K562 (cell line): Measurements from ENCODE around the gene HEY2. TPM values are rescaled to one million over a fixed set of nuclear protein-coding genes. Genes with fewer than 3 reads are reported as not detected.

Source experiments
- ARNT ChIP-seq, 2 experiments: fragments of 450-650 bp; IDR thresholded peaks; 2 replicates each; pipeline ENCODE4 v1.6.1; 2016; ENCODE audit warnings: mild to moderate bottlenecking in 1 of 2
- CBX1 ChIP-seq: sonication (generic); IDR thresholded peaks from 2 replicates; pipeline ENCODE4 v1.6.1; 2016; ENCODE audit warnings: antibody characterized with exemption, low read depth, mild to moderate bottlenecking
- CHD1 ChIP-seq: fragments of 200-600 bp; sonication (generic); IDR thresholded peaks from one replicate; pipeline ENCODE4 v1.6.1; 2012; ENCODE audit warnings: mild to moderate bottlenecking, moderate library complexity, low read length, inconsistent platforms
- FOXK1 ChIP-seq: sonication (generic); formaldehyde crosslinking; IDR thresholded peaks from 2 replicates; pipeline ENCODE4 v1.8.0; 2022; ENCODE audit warnings: missing genetic modification reagents, mild to moderate bottlenecking, borderline replicate concordance
- GABPA ChIP-seq: fragments of 200-800 bp; sonication (Bioruptor generic); conservative IDR thresholded peaks from 2 replicates; pipeline ENCODE4 v1.6.1; 2016; ENCODE audit warnings: low read depth, missing genetic modification characterization, missing compliant biosample characterization
- GTF2A2 ChIP-seq: IDR thresholded peaks from 2 replicates; pipeline ENCODE4 v1.6.1; 2016; ENCODE audit warnings: mild to moderate bottlenecking, missing genetic modification characterization, missing compliant biosample characterization
- MIER1 ChIP-seq: fragments of 450-650 bp; IDR thresholded peaks from 2 replicates; pipeline ENCODE4 v1.6.1; 2016; ENCODE audit warnings: antibody characterized with exemption, mild to moderate bottlenecking, low read depth
- NCOR1 ChIP-seq: fragments of 450-650 bp; IDR thresholded peaks from 2 replicates; pipeline ENCODE4 v1.6.1; 2016; ENCODE audit warnings: mild to moderate bottlenecking, moderate library complexity
- RBM39 ChIP-seq: fragments of 200-400 bp; formaldehyde crosslinking; optimal IDR thresholded peaks from 2 replicates; pipeline ENCODE3; 2018; ENCODE audit warnings: low read depth, low read length
- TEAD4 ChIP-seq, 2 experiments: sonication (generic) in 1 of 2; formaldehyde crosslinking in 1 of 2; IDR thresholded peaks; 2 replicates each; pipeline versions ENCODE4 v1.6.1 to v1.8.0; 2012 to 2022; ENCODE audit warnings: borderline replicate concordance in 1 of 2, inconsistent platforms in 1 of 2, low read length in 1 of 2, mild to moderate bottlenecking in 1 of 2, missing genetic modification reagents in 1 of 2
- ZNF354B ChIP-seq: fragments of 250-450 bp; sonication (Bioruptor Pico); IDR thresholded peaks from 2 replicates; pipeline ENCODE4 v1.4.0; 2020
- ZNF445 ChIP-seq: fragments of 250-450 bp; sonication (Bioruptor Pico); IDR thresholded peaks from 2 replicates; pipeline ENCODE4 v1.4.0; 2020; ENCODE audit warnings: low read depth, mild to moderate bottlenecking, moderate library complexity
- ZNF764 ChIP-seq: fragments of 250-450 bp; sonication (Bioruptor Pico); IDR thresholded peaks from 2 replicates; pipeline ENCODE4 v1.4.0; 2020; ENCODE audit warnings: low read depth, mild to moderate bottlenecking, moderate library complexity
- polyA plus RNA-seq, 8 experiments: library from polyadenylated mRNA; depleted of rRNA in 4 of 8; stranded (reverse) in 5 of 8; unstranded in 3 of 8; fragments of >200 nt; fragmentation: Nextera tagmentation in 2 of 8; fragmentation: Illumina TruSeq in 1 of 8; extraction: Ambion mirVana in 2 of 8; extraction: Trizol in 1 of 8; gene quantifications; 2 replicates each; pipeline versions ENCODE4 v1.2.1 to v1.2.3, GENCODE V29; 2011 to 2014; ENCODE audit warnings: inconsistent platforms in 1 of 8, missing spikeins in 1 of 8
- total RNA-seq, 7 experiments: library from RNA; depleted of rRNA in 6 of 7; stranded (reverse); fragments of >200 nt in 6 of 7; fragmentation: Illumina TruSeq in 2 of 7; extraction: Trizol in 2 of 7; gene quantifications; 2 replicates each; pipeline versions ENCODE4 v1.2.1 to v1.2.3, GENCODE V29; 2011 to 2021; ENCODE audit warnings: low replicate concordance in 1 of 7
- TF ChIP-seq, protein P1 (sequence below), 3 experiments: fragments of 200-800 bp in 1 of 3; fragments of 250-450 bp in 1 of 3; fragments of 450-650 bp in 1 of 3; sonication (Bioruptor Pico) in 1 of 3; sonication (Bioruptor generic) in 1 of 3; formaldehyde crosslinking in 1 of 3; IDR thresholded peaks; 2 replicates each; pipeline versions ENCODE4 v1.6.1 to v1.8.0; 2016 to 2022; ENCODE audit warnings: mild to moderate bottlenecking in 2 of 3, missing genetic modification characterization in 2 of 3, missing compliant biosample characterization in 1 of 3, moderate library complexity in 1 of 3
- TF ChIP-seq, protein P2 (sequence below): fragments of 250-450 bp; sonication (Bioruptor Pico); IDR thresholded peaks from 2 replicates; pipeline ENCODE4 v1.6.1; 2021; ENCODE audit warnings: mild to moderate bottlenecking
- TF ChIP-seq, protein P3 (sequence below): sonication (generic); formaldehyde crosslinking; IDR thresholded peaks from 2 replicates; pipeline ENCODE4 v1.8.1; 2023; ENCODE audit warnings: mild to moderate bottlenecking, missing genetic modification reagents
- TF ChIP-seq, protein P4 (sequence below): sonication (generic); formaldehyde crosslinking; IDR thresholded peaks from 2 replicates; pipeline ENCODE4 v1.8.0; 2022; ENCODE audit warnings: missing genetic modification reagents, mild to moderate bottlenecking, borderline replicate concordance

The HEY2 gene
- total and polyA plus RNA-seq, 9 of the 15 experiments (the other 6 are each of a cell fraction or from before 2014, with no cell fraction given) = 0.03 to 0.07 (median 0.06) TPM; not detected in 5

DNA sequence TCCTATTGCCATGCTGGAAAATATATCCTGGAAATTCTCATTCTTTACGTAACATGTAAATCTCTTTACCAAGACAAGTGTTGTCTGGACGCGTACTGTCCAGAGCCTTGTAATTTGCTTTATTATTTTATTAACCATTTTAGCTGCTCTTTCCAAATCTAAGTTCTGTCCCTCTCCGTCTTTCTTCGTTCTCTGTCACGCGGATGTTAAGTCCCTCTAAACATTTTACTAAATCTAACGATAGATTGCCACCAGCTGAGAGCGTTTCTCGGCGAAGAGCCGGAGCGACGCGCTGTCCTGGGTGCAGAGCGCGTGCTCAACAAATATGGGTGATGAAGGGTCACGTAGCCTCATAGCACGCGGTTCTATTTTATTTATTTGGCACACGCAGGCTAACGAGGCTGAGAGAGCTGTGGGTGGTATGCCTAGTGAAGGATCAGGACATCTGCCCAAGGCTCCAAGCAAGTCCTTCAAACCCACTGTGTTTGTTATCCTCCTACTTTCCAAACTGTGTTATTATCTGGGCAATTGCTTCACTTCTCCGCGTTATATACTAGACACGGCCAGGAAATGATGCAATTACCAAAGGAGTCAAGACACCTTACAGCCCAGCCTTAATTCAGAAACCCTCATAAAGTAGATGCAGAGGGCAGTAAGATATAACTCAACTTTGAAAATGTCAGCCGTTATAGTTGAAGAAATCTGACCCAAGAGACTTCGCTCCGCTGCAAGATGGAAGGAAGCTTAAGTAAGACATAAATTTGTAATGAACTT is 31.3 kb downstream of the HEY2 start (continued):
- TF ChIP-seq TEAD4 (IDR thresholded peaks at IDR 0.05; ENCODE audit: low read length) = no peak
- TF ChIP-seq TEAD4 (CRISPR knock-in tag; IDR thresholded peaks at IDR 0.05; ENCODE audit: borderline replicate concordance) = no peak
- TF ChIP-seq, protein P1, sequence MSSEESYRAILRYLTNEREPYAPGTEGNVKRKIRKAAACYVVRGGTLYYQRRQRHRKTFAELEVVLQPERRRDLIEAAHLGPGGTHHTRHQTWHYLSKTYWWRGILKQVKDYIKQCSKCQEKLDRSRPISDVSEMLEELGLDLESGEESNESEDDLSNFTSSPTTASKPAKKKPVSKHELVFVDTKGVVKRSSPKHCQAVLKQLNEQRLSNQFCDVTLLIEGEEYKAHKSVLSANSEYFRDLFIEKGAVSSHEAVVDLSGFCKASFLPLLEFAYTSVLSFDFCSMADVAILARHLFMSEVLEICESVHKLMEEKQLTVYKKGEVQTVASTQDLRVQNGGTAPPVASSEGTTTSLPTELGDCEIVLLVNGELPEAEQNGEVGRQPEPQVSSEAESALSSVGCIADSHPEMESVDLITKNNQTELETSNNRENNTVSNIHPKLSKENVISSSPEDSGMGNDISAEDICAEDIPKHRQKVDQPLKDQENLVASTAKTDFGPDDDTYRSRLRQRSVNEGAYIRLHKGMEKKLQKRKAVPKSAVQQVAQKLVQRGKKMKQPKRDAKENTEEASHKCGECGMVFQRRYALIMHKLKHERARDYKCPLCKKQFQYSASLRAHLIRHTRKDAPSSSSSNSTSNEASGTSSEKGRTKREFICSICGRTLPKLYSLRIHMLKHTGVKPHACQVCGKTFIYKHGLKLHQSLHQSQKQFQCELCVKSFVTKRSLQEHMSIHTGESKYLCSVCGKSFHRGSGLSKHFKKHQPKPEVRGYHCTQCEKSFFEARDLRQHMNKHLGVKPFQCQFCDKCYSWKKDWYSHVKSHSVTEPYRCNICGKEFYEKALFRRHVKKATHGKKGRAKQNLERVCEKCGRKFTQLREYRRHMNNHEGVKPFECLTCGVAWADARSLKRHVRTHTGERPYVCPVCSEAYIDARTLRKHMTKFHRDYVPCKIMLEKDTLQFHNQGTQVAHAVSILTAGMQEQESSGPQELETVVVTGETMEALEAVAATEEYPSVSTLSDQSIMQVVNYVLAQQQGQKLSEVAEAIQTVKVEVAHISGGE (CRISPR knock-in tag; IDR thresholded peaks at IDR 0.05) = no peak; a peak in 1 of 6 replicates
- TF ChIP-seq NCOR1 = no peak
- no peak for TF ChIP-seq ZNF445 (CRISPR knock-in tag)
- no peak for TF ChIP-seq RBM39
- no peak for TF ChIP-seq CBX1
- TF ChIP-seq FOXK1 = peak; percentile 91; the same call in 1 of the 2 replicates
- TF ChIP-seq MIER1 = 0 out of 2 replicates have a peak, but pooled peaks have one; percentile 6
- TF ChIP-seq, protein P2, sequence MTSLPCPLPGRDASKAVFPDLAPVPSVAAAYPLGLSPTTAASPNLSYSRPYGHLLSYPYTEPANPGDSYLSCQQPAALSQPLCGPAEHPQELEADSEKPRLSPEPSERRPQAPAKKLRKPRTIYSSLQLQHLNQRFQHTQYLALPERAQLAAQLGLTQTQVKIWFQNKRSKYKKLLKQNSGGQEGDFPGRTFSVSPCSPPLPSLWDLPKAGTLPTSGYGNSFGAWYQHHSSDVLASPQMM = no peak
- TF ChIP-seq CHD1 = peak; percentile 37
- TF ChIP-seq, protein P3, sequence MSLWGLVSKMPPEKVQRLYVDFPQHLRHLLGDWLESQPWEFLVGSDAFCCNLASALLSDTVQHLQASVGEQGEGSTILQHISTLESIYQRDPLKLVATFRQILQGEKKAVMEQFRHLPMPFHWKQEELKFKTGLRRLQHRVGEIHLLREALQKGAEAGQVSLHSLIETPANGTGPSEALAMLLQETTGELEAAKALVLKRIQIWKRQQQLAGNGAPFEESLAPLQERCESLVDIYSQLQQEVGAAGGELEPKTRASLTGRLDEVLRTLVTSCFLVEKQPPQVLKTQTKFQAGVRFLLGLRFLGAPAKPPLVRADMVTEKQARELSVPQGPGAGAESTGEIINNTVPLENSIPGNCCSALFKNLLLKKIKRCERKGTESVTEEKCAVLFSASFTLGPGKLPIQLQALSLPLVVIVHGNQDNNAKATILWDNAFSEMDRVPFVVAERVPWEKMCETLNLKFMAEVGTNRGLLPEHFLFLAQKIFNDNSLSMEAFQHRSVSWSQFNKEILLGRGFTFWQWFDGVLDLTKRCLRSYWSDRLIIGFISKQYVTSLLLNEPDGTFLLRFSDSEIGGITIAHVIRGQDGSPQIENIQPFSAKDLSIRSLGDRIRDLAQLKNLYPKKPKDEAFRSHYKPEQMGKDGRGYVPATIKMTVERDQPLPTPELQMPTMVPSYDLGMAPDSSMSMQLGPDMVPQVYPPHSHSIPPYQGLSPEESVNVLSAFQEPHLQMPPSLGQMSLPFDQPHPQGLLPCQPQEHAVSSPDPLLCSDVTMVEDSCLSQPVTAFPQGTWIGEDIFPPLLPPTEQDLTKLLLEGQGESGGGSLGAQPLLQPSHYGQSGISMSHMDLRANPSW = peak; percentile 15; the same call in 1 of the 2 replicates
- TF ChIP-seq GTF2A2 (tag) = peak; percentile 74
- TF ChIP-seq GABPA (tag) = peak; percentile 85
- no peak for TF ChIP-seq ZNF764 (CRISPR knock-in tag)
- TF ChIP-seq ARNT (IDR thresholded peaks at IDR 0.05) = peak in 1 of 2 experiments; percentile 66; a peak in 3 of 4 replicates
- TF ChIP-seq, protein P4, sequence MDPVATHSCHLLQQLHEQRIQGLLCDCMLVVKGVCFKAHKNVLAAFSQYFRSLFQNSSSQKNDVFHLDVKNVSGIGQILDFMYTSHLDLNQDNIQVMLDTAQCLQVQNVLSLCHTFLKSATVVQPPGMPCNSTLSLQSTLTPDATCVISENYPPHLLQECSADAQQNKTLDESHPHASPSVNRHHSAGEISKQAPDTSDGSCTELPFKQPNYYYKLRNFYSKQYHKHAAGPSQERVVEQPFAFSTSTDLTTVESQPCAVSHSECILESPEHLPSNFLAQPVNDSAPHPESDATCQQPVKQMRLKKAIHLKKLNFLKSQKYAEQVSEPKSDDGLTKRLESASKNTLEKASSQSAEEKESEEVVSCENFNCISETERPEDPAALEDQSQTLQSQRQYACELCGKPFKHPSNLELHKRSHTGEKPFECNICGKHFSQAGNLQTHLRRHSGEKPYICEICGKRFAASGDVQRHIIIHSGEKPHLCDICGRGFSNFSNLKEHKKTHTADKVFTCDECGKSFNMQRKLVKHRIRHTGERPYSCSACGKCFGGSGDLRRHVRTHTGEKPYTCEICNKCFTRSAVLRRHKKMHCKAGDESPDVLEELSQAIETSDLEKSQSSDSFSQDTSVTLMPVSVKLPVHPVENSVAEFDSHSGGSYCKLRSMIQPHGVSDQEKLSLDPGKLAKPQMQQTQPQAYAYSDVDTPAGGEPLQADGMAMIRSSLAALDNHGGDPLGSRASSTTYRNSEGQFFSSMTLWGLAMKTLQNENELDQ (CRISPR knock-in tag) = 0 out of 2 replicates have a peak, but pooled peaks have one; percentile 86
- no peak for TF ChIP-seq ZNF354B (CRISPR knock-in tag)
